Breast epithelium (tissue), 3 donors: ENCODE data around the gene TTC22.

Experiments used
- CTCF ChIP-seq, 3 donors: fragments of 450-650 bp; IDR thresholded peaks; one replicate each; pipeline ENCODE4 v1.5.1; 2016 to 2017; ENCODE audit warnings: antibody characterized with exemption in 3 of 3, mild to moderate bottlenecking in 3 of 3, moderate library complexity in 3 of 3
- POLR2A ChIP-seq: fragments of 450-650 bp; IDR thresholded peaks from one replicate; pipeline ENCODE4 v1.6.1; 2016; ENCODE audit warnings: antibody characterized with exemption, mild to moderate bottlenecking, moderate library complexity
- POLR2AphosphoS5 ChIP-seq, 3 donors: sonication (generic); formaldehyde crosslinking; IDR thresholded peaks; one replicate each; pipeline ENCODE4 v1.6.1; 2017; ENCODE audit warnings: antibody characterized with exemption in 3 of 3

DNA sequence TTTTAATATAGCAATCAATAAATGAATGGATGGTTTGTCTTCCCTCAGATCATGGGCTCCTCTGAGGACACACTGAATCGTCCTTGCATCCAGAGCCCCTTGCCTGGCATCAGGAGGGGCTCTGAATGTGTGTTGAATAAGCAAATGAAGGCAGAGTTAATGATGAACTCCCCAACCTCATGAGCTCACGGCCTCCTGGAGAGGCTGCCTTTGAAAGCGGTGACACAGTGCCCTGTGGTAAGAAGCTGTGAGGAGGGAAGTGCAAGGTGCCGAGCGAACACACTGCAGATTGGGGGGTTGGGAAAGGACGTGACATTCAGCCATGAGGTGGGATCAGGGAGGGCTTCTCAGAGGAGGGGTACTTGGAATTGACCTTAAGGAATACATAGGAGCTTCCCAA lies 33.6 kb downstream of the TTC22 start:
- TF ChIP-seq CTCF (IDR thresholded peaks at IDR 0.05) (no peak), POLR2A (no peak), POLR2AphosphoS5 (IDR thresholded peaks at IDR 0.05) (no peak)
